ENCODE measurements around the gene RHEBL1.

RHEBL1 gene

DNA sequence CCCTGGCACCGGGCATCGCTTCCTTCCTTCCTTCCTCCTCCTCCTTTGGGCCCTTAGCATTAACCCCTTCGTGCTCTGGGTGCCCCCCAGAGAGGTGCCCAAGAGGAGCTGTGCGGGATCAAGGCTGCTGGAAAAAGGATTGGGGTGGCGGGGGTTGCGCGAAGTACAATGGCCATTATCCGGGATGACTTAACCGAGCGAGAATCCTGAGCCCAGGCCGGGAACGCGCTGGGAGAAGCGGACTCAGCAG, 22.0 kb upstream of the RHEBL1 start:
- ChIA-PET CTCF (interaction anchor here (0.6 to 5.0 kb wide), 21 partner anchors 9 to 103 kb away, joined by 3 to 74 read pairs (median 5); partner anchors contain the start of genes LMBR1L and RHEBL1), POLR2A (interaction anchor here (0.7 to 4.8 kb wide), 6 partner anchors 22 to 39 kb away, joined by 3 to 28 read pairs (median 6); partner anchors contain the start of genes RHEBL1 and TUBA1B)
- peak; percentile 32; the same call in 1 of the 2 replicates for TF ChIP-seq HIC1 (tag by site-specific recombination; IDR thresholded peaks at IDR 0.05)
- peak; percentile 56 for TF ChIP-seq ZNF335 (tag by site-specific recombination; conservative IDR thresholded peaks at IDR 0.05)
- TF ChIP-seq ZNF302 (tag by site-specific recombination; IDR thresholded peaks at IDR 0.05; ENCODE audit: low read depth): no peak
- TF ChIP-seq, protein P1, sequence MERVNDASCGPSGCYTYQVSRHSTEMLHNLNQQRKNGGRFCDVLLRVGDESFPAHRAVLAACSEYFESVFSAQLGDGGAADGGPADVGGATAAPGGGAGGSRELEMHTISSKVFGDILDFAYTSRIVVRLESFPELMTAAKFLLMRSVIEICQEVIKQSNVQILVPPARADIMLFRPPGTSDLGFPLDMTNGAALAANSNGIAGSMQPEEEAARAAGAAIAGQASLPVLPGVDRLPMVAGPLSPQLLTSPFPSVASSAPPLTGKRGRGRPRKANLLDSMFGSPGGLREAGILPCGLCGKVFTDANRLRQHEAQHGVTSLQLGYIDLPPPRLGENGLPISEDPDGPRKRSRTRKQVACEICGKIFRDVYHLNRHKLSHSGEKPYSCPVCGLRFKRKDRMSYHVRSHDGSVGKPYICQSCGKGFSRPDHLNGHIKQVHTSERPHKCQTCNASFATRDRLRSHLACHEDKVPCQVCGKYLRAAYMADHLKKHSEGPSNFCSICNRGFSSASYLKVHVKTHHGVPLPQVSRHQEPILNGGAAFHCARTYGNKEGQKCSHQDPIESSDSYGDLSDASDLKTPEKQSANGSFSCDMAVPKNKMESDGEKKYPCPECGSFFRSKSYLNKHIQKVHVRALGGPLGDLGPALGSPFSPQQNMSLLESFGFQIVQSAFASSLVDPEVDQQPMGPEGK (tag by site-specific recombination; IDR thresholded peaks at IDR 0.05): no peak
- TF ChIP-seq FEZF1 (tag by site-specific recombination; IDR thresholded peaks at IDR 0.05): no peak
- TF ChIP-seq ZNF521 (tag by site-specific recombination; IDR thresholded peaks at IDR 0.05): no peak
- no peak for TF ChIP-seq REPIN1 (tag by site-specific recombination; IDR thresholded peaks at IDR 0.05; ENCODE audit: low read depth)
- no peak for TF ChIP-seq ZNF155 (tag by site-specific recombination; IDR thresholded peaks at IDR 0.05)
- TF ChIP-seq SCRT2 (tag by site-specific recombination; IDR thresholded peaks at IDR 0.05): no peak
- no peaks in the 10 kb centered on the region for H3K9me3 ChIP-seq (ENCODE audit: control insufficient read depth, insufficient read depth, low read depth, low read length)
- H3K27ac ChIP-seq (ENCODE audit: extremely low read depth, low read depth, low read length): no peak overlapping the region
- H3K4me1 ChIP-seq (ENCODE audit: control insufficient read depth, insufficient read depth, low read length): no peaks in the 10 kb centered on the region
- H3K36me3 ChIP-seq (ENCODE audit: control insufficient read depth in 2 of 2, insufficient read depth in 1 of 2, low read length in 2 of 2): peaks cover 3 to 14% of the 10 kb centered on the region in 2 experiments; a peak in 1 of 3 replicates
- peak overlapping the region; percentile 26 for H3K4me3 ChIP-seq (ENCODE audit: low read depth, low read length)

DNA sequence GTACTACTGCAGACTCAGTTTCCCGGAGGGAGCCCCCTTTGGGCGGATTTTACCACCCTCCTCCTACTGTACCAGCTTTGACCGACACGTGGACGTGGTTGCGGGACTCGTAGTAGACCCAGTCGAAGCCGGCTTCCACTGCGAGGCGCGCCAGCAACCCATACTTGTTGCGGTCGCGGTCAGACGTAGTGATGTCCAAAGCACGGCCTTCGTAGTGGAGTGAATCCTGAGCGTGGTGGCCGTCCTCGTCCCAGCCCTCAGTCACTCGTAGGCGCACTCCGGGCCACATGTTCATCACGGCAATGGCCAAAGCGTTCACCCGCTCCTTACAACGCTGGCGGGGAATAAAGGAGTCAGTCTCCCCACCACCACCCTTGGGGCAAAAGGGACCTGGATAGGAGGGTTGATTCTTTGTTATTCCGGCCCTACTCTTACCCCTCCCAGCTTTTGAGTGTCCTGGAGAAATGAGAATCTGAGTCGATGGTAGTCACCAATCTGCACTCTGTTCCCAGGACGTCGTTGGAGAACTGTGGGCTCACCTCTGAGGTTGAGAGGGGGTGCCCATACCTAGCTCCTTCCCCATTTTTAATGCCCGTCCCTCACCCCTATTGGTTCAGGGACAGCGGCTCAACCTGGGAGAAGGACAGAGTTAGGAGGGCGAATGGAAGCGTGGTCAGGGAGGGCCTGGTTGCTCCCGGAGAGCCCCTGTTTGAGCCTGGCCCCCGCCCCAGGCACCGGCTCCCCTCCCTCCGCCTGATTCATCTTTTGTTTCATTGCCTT, 21.5 kb upstream of the RHEBL1 start:
- no peak overlapping the region for H3K27ac ChIP-seq (ENCODE audit: extremely low read depth, low read depth, low read length)
- ChIA-PET CTCF (interaction anchor here (0.6 to 5.0 kb wide), 20 partner anchors 10 to 103 kb away, joined by 3 to 74 read pairs (median 6); partner anchors contain the start of genes LMBR1L and RHEBL1), POLR2A (interaction anchor here (0.7 to 4.8 kb wide), 5 partner anchors 22 to 40 kb away, joined by 3 to 28 read pairs (median 6); partner anchors contain the start of genes RHEBL1 and TUBA1B)
- H3K36me3 ChIP-seq (ENCODE audit: control insufficient read depth in 2 of 2, insufficient read depth in 1 of 2, low read length in 2 of 2): peaks cover 2 to 10% of the 10 kb centered on the region in 2 experiments; a peak in 1 of 3 replicates
- H3K4me3 ChIP-seq (ENCODE audit: low read depth, low read length): no peak overlapping the region
- no peaks in the 10 kb centered on the region for H3K9me3 ChIP-seq (ENCODE audit: control insufficient read depth, insufficient read depth, low read depth, low read length)
- H3K4me1 ChIP-seq (ENCODE audit: control insufficient read depth, insufficient read depth, low read length): no peaks in the 10 kb centered on the region
- TF ChIP-seq ZNF548 (tag by site-specific recombination; IDR thresholded peaks at IDR 0.05) (no peak), ZNF529 (tag by site-specific recombination; IDR thresholded peaks at IDR 0.05; ENCODE audit: insufficient replicate concordance) (no peak), ZBTB48 (tag by site-specific recombination; IDR thresholded peaks at IDR 0.05) (no peak), ZNF23 (tag by site-specific recombination; IDR thresholded peaks at IDR 0.05; ENCODE audit: borderline replicate concordance) (no peak), ZSCAN16 (tag by site-specific recombination; IDR thresholded peaks at IDR 0.05) (no peak), ZNF639 (tag by site-specific recombination; IDR thresholded peaks at IDR 0.05) (no peak)
- TF ChIP-seq, protein P2, sequence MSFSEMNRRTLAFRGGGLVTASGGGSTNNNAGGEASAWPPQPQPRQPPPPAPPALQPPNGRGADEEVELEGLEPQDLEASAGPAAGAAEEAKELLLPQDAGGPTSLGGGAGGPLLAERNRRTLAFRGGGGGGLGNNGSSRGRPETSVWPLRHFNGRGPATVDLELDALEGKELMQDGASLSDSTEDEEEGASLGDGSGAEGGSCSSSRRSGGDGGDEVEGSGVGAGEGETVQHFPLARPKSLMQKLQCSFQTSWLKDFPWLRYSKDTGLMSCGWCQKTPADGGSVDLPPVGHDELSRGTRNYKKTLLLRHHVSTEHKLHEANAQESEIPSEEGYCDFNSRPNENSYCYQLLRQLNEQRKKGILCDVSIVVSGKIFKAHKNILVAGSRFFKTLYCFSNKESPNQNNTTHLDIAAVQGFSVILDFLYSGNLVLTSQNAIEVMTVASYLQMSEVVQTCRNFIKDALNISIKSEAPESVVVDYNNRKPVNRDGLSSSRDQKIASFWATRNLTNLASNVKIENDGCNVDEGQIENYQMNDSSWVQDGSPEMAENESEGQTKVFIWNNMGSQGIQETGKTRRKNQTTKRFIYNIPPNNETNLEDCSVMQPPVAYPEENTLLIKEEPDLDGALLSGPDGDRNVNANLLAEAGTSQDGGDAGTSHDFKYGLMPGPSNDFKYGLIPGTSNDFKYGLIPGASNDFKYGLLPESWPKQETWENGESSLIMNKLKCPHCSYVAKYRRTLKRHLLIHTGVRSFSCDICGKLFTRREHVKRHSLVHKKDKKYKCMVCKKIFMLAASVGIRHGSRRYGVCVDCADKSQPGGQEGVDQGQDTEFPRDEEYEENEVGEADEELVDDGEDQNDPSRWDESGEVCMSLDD (tag by site-specific recombination; IDR thresholded peaks at IDR 0.05): no peak
